ENCODE measurements around the gene URB1. TPM values are rescaled to one million over a fixed set of nuclear protein-coding genes. Genes with fewer than 3 reads are reported as not detected.

URB1 gene
- total RNA-seq (2014; rRNA removed; shearing (Covaris generic)), result 12.5 and 13.9 TPM in 2 replicates

- peak; percentile 91 for DNase-seq (ENCODE audit: low spot score)
These were observed at the start of gene URB1 for GRCh38 chr21:32392880-32393676. Gene URB1 (minus strand): TSS chr21:32393012. CDS start chr21:32392910, 102 bp downstream.

- no peak for DNase-seq (ENCODE audit: low spot score)
These were observed 44.9 kb upstream of the URB1 start for GRCh38 chr21:32437729-32438128.

GRCh38 chr21:32432982-32433660 is 40.3 kb upstream of the URB1 start:
- DNase-seq (ENCODE audit: low spot score), result peak; percentile 82

DNA sequence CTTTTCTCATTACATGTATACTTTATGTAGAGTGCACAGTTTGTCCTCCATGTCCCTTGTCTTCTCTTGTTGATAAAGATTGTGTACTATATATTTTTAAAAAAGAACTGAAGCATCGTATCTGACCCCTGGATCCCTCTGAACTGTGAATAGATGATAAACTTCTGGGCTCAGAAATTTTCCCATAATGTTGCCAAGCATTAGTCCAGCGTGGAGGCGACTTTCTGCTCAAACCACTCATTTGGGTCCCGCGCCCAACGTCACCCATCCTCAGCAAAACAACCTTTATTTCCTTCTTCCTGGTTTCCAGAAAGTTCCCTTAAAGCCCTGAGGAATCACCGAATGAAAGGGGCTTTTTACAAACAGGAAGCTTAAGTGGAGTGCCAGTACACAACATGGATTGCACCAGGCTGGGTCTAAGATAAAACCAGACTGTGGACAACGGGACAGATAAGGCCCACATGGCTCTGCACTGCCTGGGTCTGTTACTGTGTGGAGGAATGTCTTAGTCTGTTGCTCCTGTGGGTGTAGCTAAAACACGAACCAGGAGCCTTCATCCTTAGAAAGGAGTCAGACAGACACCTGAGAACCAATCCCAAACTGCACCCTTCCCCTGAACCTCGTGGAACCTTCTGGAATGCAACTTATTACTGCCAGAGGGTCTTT is 35.3 kb upstream of the URB1 start:
- no peak for DNase-seq (ENCODE audit: low spot score)

DNA sequence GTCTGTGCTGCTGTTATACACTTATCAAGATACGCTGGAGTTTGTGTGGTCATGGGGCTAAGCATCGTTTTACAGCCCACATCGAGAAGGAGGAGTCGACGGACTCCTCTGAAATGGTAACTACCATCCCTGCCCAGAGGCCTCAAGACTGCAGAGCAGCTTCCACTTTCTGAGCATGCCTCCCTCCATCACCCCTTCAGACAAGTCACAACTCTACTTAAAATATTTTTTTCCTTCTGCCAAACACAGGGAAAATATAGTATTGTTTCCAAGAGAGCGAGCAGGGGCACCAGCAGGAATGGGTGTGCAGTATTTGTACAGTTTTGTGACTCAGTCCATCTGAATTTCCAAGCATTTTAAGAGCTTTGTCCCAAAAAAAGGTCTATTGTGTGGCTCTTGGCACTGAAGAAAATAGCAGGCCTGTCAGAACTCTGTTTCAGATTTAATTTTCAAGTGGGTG is 33.8 kb upstream of the URB1 start:
- no peak for DNase-seq (ENCODE audit: low spot score)

DNA sequence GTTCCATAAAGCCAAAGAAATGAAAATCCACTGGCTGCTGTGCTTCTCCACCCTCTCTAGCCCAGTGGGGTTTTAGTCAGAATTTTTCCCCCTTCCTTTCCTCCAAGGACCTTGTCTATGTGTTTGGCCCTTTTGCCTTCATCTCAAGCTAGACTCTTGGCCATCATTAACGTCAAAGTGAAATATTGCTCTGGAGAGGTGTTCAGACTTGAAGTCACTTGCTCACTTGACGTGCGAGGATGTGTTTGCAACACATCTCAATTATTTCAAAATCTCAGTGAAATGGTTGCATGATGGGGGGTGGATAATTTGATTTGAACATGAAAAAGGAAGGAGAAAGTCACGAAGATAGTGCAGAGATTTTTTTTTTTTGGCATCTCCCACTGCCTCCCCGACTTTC is 33.3 kb upstream of the URB1 start:
- no peak for DNase-seq (ENCODE audit: low spot score)

GRCh38 chr21:32425628-32426027 is 32.8 kb upstream of the URB1 start:
- DNase-seq (ENCODE audit: low spot score), result no peak

DNA sequence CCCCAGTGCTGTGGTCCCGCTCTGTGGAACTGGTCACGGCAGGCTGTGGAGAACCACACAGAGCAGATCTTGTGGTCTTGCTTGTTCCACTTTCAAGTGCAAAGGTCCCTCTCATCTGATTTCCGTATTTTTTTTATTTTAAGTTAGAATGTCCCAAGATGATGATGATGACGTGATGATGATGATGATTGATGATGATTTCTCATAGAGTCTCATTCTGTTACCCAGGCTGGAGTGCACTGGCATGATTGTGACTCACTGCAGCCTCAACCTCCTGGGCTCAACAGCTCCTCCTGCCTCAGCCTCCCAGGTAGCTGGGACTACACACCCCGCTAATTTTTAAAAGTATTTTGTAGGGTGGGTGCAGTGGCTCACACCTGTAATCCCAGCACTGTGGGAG is 31.9 kb upstream of the URB1 start:
- DNase-seq (ENCODE audit: low spot score), result no peak

GRCh38 chr21:32424191-32424535 is 31.4 kb upstream of the URB1 start:
- DNase-seq (ENCODE audit: low spot score), result no peak

- DNase-seq (ENCODE audit: low spot score), result no peak
These were observed 30.7 kb upstream of the URB1 start for GRCh38 chr21:32423320-32424190.

- DNase-seq (ENCODE audit: low spot score), result no peak
These were observed 29.3 kb upstream of the URB1 start for GRCh38 chr21:32422064-32422463.

- no peak for DNase-seq (ENCODE audit: low spot score)
These were observed 25.3 kb upstream of the URB1 start for GRCh38 chr21:32418146-32418545.

DNA sequence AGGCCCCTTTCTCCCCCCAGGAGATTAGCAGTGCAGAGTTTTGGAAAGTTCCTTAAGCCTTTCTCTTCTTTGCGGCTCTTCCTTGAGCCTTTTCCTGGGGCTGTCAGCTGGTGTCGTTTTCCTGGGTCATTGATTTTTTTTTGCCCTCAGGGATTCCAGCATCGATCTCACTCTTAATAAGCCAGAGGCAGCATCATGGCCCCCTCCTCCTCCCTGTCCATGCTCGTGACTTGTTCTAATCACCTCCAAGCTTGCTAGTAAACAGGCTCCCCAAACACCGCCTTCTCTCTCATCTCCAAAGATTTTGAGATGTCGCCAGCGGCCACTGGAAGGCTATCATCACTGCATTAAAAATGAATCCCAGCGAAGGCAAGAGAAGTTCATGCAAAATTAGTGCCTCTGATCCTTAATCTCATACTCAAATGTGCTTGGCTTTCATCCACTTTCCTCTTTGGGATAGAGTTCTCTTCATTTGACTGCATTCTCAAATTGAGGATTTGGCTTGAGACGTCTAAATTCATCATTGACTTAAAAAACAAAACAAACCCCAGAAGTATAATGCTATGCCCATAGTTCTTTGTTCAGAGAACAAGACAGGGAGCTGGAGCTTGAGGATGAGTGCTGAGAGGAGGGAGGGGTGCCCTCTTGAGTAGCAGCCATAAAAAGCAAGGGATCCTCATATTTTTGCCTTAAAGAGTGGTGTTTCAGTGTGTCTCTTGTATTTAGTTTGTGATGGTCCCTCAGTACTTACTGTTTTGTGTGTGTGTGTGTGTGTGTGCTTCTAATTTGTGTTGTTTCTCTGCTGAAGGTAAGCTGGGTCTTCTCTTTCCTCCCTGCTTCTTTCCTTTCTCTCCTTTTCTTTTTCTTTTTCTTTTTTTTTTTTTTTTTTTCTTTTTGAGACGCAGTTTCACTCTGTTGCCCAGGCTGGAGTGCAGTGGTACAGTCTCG is 22.9 kb upstream of the URB1 start:
- no peak for DNase-seq (ENCODE audit: low spot score)

- DNase-seq (ENCODE audit: low spot score), result peak; percentile 31
These were observed 22.0 kb upstream of the URB1 start for GRCh38 chr21:32414579-32415358.

GRCh38 chr21:32413697-32414578 is 21.1 kb upstream of the URB1 start:
- DNase-seq (ENCODE audit: low spot score), result no peak

DNA sequence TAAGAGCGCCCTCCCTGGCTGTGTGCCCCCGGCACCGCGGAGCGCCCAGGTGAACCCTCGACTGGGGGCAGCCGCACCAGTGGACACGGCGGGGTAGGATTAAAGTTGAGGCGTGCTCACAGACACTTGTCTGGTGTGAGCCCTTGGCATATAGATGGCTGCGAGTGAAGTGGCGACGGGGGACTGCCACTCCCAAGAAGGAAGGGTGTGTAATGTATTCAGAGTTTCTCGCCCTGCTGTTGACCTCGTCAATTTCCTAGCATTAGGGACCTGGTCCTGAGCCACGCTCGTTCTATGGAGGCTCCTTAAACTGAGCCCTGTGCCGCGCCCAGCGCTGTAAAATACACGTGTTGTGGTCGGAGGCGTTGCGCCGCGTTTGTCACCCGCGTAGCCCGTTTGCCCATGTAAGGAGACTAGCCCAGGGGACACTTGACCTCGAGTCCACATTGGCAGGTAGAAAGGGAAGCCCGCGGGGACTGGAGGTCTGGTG is 20.2 kb upstream of the URB1 start:
- peak; percentile 58 for DNase-seq (ENCODE audit: low spot score)

GRCh38 chr21:32412162-32413014 is 19.6 kb upstream of the URB1 start, which contains the start of gene EVA1C:
Gene EVA1C (plus strand): TSS chr21:32412706. CDS start chr21:32412854, 148 bp downstream.
- DNase-seq (ENCODE audit: low spot score), result peak; percentile 49

Data from HT-29 (cell line).